Lower leg skin (tissue), 3 donors: ENCODE measurements around the gene PALLD.

Experiments used
- POLR2A ChIP-seq, 2 donors: fragments of 450-650 bp; IDR thresholded peaks; one replicate each; pipeline ENCODE4 v1.6.1; 2016 to 2017; ENCODE audit warnings: antibody characterized with exemption in 2 of 2, mild to moderate bottlenecking in 1 of 2, moderate library complexity in 1 of 2
- TF ChIP-seq, protein P1 (sequence below), 3 donors: fragments of 450-650 bp; IDR thresholded peaks; one replicate each; pipeline ENCODE4 v1.5.1; 2016; ENCODE audit warnings: antibody characterized with exemption in 3 of 3, mild to moderate bottlenecking in 3 of 3, moderate library complexity in 2 of 3

DNA sequence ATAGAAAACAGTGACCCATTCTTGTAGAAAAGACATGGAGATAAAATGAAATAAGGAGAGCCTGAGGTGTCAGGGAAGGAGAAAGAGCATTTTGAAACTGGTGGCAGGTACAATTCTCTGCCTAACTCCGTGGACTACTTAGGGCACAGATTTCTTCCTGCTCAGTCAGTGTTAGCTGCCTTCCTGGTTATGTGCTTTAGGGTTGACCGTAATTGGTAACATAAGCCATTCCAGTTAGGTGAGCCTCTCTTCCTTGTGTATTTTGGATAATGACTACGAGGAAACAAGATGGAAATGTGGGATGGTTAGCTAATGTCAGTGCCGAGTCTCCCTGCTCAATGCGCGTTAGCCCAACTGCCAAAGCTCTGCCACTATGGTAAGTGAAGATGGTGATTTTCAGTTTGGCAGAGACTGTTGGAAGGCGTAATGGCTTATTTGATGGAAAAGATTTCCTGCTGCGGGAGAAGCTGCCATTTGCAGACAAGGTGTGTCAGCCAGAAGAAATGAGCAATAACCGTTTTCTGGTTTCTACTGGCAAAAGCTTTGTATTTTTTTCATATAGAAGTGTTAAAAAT, 339.1 kb downstream of the PALLD start:
- no peak for TF ChIP-seq POLR2A (IDR thresholded peaks at IDR 0.05)
- TF ChIP-seq, protein P1, sequence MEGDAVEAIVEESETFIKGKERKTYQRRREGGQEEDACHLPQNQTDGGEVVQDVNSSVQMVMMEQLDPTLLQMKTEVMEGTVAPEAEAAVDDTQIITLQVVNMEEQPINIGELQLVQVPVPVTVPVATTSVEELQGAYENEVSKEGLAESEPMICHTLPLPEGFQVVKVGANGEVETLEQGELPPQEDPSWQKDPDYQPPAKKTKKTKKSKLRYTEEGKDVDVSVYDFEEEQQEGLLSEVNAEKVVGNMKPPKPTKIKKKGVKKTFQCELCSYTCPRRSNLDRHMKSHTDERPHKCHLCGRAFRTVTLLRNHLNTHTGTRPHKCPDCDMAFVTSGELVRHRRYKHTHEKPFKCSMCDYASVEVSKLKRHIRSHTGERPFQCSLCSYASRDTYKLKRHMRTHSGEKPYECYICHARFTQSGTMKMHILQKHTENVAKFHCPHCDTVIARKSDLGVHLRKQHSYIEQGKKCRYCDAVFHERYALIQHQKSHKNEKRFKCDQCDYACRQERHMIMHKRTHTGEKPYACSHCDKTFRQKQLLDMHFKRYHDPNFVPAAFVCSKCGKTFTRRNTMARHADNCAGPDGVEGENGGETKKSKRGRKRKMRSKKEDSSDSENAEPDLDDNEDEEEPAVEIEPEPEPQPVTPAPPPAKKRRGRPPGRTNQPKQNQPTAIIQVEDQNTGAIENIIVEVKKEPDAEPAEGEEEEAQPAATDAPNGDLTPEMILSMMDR (IDR thresholded peaks at IDR 0.05), result no peak
